GM18870 (cell line): ENCODE data around the gene ARHGEF4.

Experiments used
- ATAC-seq: cut with Tn5 transposase; IDR thresholded peaks from one replicate; pipeline ENCODE4 v1.9.1; 2021; ENCODE audit warnings: moderate library complexity; ENCODE audit not compliant: unreplicated experiment

Gene ARHGEF4

DNA sequence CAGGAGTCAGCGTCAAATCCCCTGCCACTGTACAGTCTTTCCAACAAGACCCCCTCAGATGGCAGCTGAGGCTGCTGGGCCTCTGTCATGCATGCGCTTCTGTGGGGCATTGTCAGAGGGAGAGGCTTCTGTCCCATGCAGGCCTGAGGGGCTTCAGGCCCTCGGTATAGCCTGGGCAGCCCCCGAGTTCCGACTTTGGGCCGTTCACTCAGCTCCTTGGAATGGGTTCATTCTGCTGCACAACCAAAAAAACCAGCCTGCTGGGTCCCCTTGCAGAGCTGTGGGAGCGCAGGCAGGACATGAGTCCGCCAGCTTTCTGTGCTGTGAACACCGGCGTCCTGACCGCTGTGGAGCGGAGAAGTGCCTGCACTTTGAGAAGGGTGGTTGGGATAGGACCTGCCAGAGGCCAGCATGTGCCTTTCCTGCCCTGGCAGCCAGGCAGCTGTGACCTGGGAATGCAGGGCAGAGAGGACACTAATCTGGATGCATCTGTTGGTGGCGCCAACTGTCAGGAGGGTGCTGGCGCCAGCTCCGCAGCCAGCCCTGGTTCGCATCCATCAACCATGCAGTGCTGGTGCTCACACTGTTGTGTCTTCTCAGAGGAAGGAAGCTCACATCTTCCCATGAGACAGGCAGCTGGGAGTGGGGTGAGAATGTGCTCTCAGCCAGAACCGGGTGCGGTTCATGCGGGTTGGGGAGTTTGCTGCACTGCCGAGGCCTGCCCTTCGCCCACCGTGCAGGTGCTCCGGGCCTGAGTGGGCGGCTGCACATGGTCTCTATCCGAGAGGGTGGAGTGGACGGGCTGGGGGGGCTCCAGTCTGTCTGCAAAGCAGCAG, 14.3 kb downstream of the ARHGEF4 start:
- ATAC-seq: no peak

GRCh38 chr2:130851624-130852382, 15.1 kb downstream of the ARHGEF4 start:
- ATAC-seq: no peak

DNA sequence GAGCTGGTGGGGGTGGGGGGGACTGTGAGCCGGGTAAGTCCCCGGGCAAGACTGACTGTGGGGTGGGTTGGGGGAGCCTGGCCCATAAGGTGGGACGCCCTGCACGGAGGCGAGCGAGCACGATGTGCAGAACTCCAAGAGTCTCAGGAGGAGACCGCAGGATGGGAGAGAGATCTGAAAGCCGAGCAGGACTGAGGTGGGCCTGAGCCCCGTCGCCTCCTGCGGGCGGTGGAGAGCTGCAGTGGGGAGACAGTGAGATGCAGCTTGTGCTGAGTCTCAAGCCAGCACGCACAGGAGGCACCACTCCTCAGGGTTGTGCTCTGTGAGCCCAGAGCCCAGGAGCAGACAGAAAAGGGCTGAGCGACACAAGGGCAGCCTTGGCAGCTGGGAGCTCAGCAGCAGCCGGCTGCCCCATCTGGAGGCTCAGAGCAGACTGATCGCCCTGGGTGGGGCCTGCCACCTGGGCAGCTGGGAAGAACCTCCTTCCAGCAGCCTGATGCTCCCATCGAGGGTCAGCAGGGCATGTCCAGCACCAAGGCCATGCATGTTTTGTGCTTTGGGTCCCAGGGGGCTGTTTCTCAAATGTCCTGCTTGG, 15.9 kb downstream of the ARHGEF4 start:
- no peak for ATAC-seq

- ATAC-seq: no peak
These were observed 16.7 kb downstream of the ARHGEF4 start for GRCh38 chr2:130853391-130853790.

DNA sequence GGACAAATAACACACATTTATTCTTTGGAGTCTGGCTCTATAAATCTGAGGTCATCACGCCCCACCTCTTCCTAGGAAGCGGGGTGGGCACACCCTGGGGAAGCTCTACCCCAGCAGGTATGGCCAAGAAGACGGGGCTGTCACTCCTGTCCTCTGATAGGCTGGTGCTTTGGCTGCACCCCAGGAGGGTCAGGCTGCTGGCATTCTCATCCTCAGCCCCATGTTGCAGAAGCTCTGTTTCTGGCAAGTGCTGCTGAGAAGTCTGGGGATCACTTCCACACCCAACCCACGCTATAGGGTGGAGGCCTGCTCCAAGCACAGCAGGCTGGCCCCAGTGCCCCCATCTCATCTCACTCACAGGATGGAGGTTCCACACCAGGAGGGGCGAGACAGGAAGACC, 17.6 kb downstream of the ARHGEF4 start:
- ATAC-seq: no peak

DNA sequence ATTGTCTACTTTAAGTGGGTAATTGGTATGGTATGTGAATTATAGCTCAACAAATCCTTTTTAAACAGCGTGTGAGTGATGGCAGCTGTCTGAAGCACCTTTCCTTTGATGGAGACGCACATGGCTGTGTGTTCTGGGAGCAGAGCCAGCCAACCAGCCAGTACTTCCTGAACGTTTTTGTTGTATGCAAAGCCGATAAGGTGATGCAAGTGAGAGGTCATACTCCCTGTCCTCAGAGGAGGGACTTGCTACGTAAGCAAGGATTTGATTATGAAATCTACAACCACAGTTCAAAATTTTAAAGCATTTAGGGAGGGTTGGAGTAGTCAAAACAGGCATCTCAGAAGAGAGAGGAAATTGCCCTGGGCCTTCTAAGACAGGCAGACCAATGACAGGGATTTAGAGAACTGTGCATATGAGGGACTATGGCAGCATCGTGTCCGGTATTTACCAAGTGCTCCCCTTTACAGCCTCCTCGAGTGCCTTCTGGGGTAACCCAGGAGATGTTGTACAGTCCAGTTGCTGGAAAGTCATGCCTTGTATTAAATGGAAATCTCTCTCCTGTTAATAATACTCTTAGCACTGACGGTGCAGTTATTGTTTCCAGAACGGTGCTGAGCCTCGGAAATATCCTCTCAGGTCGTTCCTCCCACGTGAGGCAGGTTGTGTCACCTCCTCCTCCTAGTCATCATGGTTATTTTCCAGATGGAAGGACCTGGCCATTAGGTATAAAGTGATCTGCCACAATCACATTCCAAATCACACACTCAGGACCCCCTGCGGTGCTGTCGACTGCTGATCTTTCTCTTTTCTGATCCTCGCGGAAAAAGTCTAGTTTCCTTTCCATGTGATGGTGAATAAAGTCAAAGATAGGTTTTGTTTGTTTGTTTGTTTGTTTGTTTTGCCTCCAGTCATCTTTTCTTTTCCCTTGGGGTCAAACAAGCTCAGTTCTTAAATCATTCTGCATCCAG, 28.4 kb downstream of the ARHGEF4 start:
- ATAC-seq: no peak

GRCh38 chr2:130869441-130870160, 32.9 kb downstream of the ARHGEF4 start:
- ATAC-seq: no peak

DNA sequence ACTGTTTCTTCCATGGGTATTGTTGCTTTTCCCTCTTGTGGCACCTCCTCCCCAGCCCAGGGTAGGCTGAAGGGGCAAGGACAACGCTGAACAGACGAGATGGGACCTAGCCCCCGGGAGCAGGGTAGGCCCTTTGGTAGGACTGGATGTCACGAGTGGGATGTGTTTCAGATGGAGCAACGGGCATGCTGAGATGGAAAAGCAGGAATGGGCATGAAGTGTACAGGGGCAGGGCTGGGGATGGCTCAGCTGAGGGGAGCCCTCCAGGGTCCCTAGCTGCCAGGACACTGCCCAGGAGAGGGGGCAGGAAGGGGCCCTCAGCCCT, 33.4 kb downstream of the ARHGEF4 start:
- no peak for ATAC-seq

GRCh38 chr2:130870779-130871178, 34.1 kb downstream of the ARHGEF4 start:
- ATAC-seq: no peak

- no peak for ATAC-seq
These were observed 35.4 kb downstream of the ARHGEF4 start for GRCh38 chr2:130871843-130872740.

- ATAC-seq: no peak
These were observed 36.0 kb downstream of the ARHGEF4 start for GRCh38 chr2:130872741-130873125.

DNA sequence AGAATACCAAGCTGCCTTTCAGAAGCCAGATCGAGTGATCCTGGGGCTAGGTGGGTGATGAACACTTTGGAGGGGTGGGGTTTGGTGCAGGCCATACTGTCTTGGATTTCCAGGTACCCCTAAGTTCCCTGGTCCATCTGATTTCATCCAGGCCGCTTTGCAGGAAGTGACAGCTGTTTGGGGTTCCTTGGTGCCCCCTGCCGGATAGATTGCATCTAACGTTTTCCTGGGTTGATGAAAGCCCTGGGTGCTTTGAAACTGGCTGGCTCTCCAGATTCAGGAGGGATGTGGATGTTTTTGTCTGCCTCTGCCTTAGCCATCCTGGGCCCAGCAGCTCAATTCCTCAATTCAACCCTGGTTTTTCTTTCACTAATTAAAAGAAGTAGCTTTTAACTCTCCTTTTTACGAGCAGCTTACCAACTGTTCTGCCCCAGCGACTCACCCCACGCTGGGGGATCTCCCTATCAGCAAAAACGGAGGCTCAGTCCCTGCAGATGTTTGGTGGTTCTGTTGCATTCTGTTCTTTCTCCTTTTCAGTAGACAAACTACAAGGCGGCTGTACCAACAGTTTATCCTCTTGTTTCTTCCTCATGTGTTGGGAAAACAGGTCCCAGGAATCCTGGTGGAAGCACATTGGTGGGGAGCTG, 37.1 kb downstream of the ARHGEF4 start:
- no peak for ATAC-seq

DNA sequence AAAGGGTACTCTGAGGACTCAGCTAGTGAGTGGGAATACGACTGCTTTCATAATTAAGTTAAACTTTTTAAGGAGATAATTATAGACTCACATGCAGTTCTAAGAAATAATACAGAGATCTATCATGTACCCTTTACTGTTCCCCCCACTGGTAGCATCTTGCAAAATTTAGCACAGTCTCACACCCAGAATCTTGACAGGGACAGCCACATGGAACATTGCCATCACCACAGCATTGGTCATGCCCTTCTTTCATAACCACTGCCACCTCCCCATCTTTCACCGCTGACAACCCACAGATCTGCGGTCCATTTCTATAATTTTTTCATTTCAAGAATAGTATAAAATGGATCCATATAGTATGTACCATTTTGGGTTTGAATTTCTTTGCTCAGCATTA, 37.8 kb downstream of the ARHGEF4 start:
- no peak for ATAC-seq

GRCh38 chr2:130875935-130876334, 39.2 kb downstream of the ARHGEF4 start:
- no peak for ATAC-seq

- ATAC-seq: no peak
These were observed 40.5 kb downstream of the ARHGEF4 start for GRCh38 chr2:130877258-130877657.

DNA sequence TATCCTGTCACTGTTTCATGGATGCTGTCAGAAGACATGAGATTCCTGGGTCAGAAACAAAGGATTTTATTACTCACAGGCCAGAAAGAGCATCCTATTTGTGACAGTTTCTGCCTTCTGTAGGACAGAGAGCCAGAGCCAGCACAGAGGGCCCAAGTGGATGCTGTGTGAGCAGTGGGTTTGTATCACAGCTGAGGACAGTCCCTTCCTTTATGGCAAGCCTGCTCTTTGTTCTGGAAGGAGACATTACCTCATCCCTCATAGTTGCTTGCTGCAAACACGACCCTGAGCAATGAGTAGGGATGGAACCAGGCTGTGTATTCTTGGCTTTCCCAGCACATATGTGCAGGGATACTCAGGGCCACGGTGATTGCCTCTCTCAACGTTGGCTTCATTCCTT, 41.6 kb downstream of the ARHGEF4 start:
- ATAC-seq: no peak

DNA sequence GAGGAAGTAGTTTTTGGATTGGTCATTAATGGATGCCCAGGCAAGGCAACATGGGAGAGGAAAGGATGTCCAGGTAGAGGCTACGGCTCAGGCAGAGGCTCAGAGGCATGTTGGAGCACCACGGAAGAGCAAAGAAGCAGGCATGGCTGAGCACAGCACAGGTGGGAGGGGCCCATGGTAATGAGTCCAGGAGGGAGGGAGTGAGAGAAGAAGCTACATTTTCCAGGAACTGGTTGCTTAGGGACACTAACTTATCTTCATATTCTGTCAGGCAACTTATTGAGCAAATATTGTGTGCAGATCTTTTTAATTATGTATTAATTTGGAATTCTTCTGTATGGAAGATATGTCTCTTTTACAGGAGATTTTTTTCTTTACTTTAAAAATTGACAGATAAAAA, 42.2 kb downstream of the ARHGEF4 start:
- no peak for ATAC-seq

- ATAC-seq: no peak
These were observed 45.5 kb downstream of the ARHGEF4 start for GRCh38 chr2:130882111-130882690.
